ENCODE measurements around the gene THADA.

GRCh38 chr2:43307046-43307445 lies 288.8 kb downstream of the THADA start:
- TF ChIP-seq CTCF (conservative IDR thresholded peaks at IDR 0.05; ENCODE audit: low read length): no peak
- no peak for TF ChIP-seq EZH2phosphoT487 (IDR thresholded peaks at IDR 0.05; ENCODE audit: borderline replicate concordance, low read depth, low read length)

Measured in OCI-LY7 (cell line).